ENCODE measurements around the gene CHCHD3. TPM values are rescaled to one million over a fixed set of nuclear protein-coding genes. Genes with fewer than 3 reads are reported as not detected.

CHCHD3 gene
- total RNA-seq, 2 experiments from 2014 or later, result 83.5 to 83.8 TPM

GRCh38 chr7:133044722-133045473 is 37.0 kb downstream of the CHCHD3 start:
- BruUV-seq (replicated peaks), result no TSS peak

DNA sequence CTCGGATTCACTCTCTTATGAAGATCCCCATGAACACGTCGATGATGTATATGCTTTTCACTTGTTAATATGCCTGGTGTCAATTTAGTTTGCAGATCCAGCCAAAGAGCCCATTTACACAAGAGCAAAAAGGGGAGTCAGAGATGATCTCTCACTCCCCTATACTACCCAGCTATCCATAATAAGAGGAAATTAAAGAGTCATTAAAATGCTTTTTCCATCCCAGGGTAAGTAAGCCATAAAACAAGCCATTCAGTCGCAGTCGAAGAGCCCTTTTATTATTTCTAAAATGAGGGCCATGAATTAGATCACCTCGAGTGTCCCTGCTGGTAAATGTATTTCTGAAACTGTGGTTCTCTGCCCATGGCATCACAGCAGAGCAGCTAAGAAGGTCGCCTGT is 41.2 kb downstream of the CHCHD3 start:
- TF ChIP-seq, protein P1, sequence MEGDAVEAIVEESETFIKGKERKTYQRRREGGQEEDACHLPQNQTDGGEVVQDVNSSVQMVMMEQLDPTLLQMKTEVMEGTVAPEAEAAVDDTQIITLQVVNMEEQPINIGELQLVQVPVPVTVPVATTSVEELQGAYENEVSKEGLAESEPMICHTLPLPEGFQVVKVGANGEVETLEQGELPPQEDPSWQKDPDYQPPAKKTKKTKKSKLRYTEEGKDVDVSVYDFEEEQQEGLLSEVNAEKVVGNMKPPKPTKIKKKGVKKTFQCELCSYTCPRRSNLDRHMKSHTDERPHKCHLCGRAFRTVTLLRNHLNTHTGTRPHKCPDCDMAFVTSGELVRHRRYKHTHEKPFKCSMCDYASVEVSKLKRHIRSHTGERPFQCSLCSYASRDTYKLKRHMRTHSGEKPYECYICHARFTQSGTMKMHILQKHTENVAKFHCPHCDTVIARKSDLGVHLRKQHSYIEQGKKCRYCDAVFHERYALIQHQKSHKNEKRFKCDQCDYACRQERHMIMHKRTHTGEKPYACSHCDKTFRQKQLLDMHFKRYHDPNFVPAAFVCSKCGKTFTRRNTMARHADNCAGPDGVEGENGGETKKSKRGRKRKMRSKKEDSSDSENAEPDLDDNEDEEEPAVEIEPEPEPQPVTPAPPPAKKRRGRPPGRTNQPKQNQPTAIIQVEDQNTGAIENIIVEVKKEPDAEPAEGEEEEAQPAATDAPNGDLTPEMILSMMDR (conservative IDR thresholded peaks at IDR 0.05; ENCODE audit: low read length), result no peak
- TF ChIP-seq EZH2phosphoT487 (IDR thresholded peaks at IDR 0.05; ENCODE audit: borderline replicate concordance, low read depth, low read length), result no peak
- Histone ChIP-seq H3K36me3 (ENCODE audit: insufficient read depth, low read length) (peaks cover 10% of the 10 kb centered on the region; the same call in 1 of the 2 replicates), H3K9me2 (ENCODE audit: insufficient read depth, low read length) (no peaks in the 10 kb centered on the region), H3K4me2 (ENCODE audit: low read length) (no peak overlapping the region), H3K4me1 (ENCODE audit: insufficient read depth, low read length, poor library complexity, severe bottlenecking) (peaks cover 14% of the 10 kb centered on the region), H3K9me3 (ENCODE audit: low read length) (peaks cover 6% of the 10 kb centered on the region; the same call in 1 of the 2 replicates), H3K79me2 (ENCODE audit: insufficient read depth, low read depth, low read length) (peaks cover 13% of the 10 kb centered on the region), H4K20me1 (ENCODE audit: insufficient read depth, low read length) (no peaks in the 10 kb centered on the region; the same call in 1 of the 2 replicates), H3K4me3 (ENCODE audit: low read depth, low read length, poor library complexity, severe bottlenecking) (no peak overlapping the region), H2AFZ (ENCODE audit: low read length) (no peak overlapping the region), H3K27ac (ENCODE audit: low read depth, low read length, poor library complexity, severe bottlenecking) (no peak overlapping the region)
- intact Hi-C loops (cut with micrococcal nuclease; ENCODE audit: unreplicated experiment), result no loop called here
- no peak for DNase-seq (ENCODE audit: low spot score)
- CTCF ChIA-PET (ENCODE audit: unreplicated experiment), result no interaction called here
- POLR2A ChIA-PET, result interaction anchor here (2.2 kb wide), 1 partner anchor 11 kb away, joined by 6 read pairs; no protein-coding TSS in a partner anchor
- BruUV-seq (replicated peaks), result no TSS peak

More at GRCh38 chr7:133044722-133045473, 37.0 kb downstream of the CHCHD3 start:
- Histone ChIP-seq H3K4me3 (ENCODE audit: low read depth, low read length, poor library complexity, severe bottlenecking) (no peak overlapping the region), H3K27ac (ENCODE audit: low read depth, low read length, poor library complexity, severe bottlenecking) (no peak overlapping the region), H3K4me1 (ENCODE audit: insufficient read depth, low read length, poor library complexity, severe bottlenecking) (no peaks in the 10 kb centered on the region), H3K36me3 (ENCODE audit: insufficient read depth, low read length) (peaks cover 18% of the 10 kb centered on the region), H3K9me2 (ENCODE audit: insufficient read depth, low read length) (no peaks in the 10 kb centered on the region), H2AFZ (ENCODE audit: low read length) (no peak overlapping the region), H4K20me1 (ENCODE audit: insufficient read depth, low read length) (peaks cover 9% of the 10 kb centered on the region; the same call in 1 of the 2 replicates), H3K4me2 (ENCODE audit: low read length) (no peak overlapping the region), H3K79me2 (ENCODE audit: insufficient read depth, low read depth, low read length) (peaks cover 30% of the 10 kb centered on the region), H3K9me3 (ENCODE audit: low read length) (no peaks in the 10 kb centered on the region)
- ChIA-PET POLR2A (interaction anchor here (1.0 kb wide), 2 partner anchors 8 to 17 kb away, joined by 3 to 5 read pairs; no protein-coding TSS in a partner anchor), CTCF (ENCODE audit: unreplicated experiment) (no interaction called here)
- intact Hi-C loops (cut with micrococcal nuclease; ENCODE audit: unreplicated experiment), result no loop called here
- DNase-seq (ENCODE audit: low spot score), result no peak
- TF ChIP-seq, protein P1 (conservative IDR thresholded peaks at IDR 0.05; ENCODE audit: low read length), result no peak
- TF ChIP-seq EZH2phosphoT487 (IDR thresholded peaks at IDR 0.05; ENCODE audit: borderline replicate concordance, low read depth, low read length), result no peak

GRCh38 chr7:133040178-133040577 is 41.7 kb downstream of the CHCHD3 start:
- no peak overlapping the region for H3K4me2 ChIP-seq (ENCODE audit: low read length)
- no TSS peak for BruUV-seq (replicated peaks)

More at GRCh38 chr7:133040178-133040577, 41.7 kb downstream of the CHCHD3 start:
- H4K20me1 ChIP-seq (ENCODE audit: insufficient read depth, low read length), result no peaks in the 10 kb centered on the region; the same call in 1 of the 2 replicates
- H3K27ac ChIP-seq (ENCODE audit: low read depth, low read length, poor library complexity, severe bottlenecking), result no peak overlapping the region
- H3K4me1 ChIP-seq (ENCODE audit: insufficient read depth, low read length, poor library complexity, severe bottlenecking), result peaks cover 19% of the 10 kb centered on the region
- peaks cover 13% of the 10 kb centered on the region for H3K79me2 ChIP-seq (ENCODE audit: insufficient read depth, low read depth, low read length)
- H3K9me2 ChIP-seq (ENCODE audit: insufficient read depth, low read length), result no peaks in the 10 kb centered on the region
- H2AFZ ChIP-seq (ENCODE audit: low read length), result no peak overlapping the region
- TF ChIP-seq, protein P1 (conservative IDR thresholded peaks at IDR 0.05; ENCODE audit: low read length), result no peak
- no peak for TF ChIP-seq EZH2phosphoT487 (IDR thresholded peaks at IDR 0.05; ENCODE audit: borderline replicate concordance, low read depth, low read length)
- H3K4me3 ChIP-seq (ENCODE audit: low read depth, low read length, poor library complexity, severe bottlenecking), result no peak overlapping the region
- H3K36me3 ChIP-seq (ENCODE audit: insufficient read depth, low read length), result peaks cover 10% of the 10 kb centered on the region; the same call in 1 of the 2 replicates
- H3K9me3 ChIP-seq (ENCODE audit: low read length), result peaks cover 6% of the 10 kb centered on the region; the same call in 1 of the 2 replicates
- intact Hi-C loops (cut with micrococcal nuclease; ENCODE audit: unreplicated experiment), result no loop called here
- no peak for DNase-seq (ENCODE audit: low spot score)
- ChIA-PET POLR2A (interaction anchor here (0.7 to 2.2 kb wide), 3 partner anchors 11 to 101 kb away, joined by 3 to 6 read pairs (median 3); no protein-coding TSS in a partner anchor), CTCF (ENCODE audit: unreplicated experiment) (no interaction called here)
